A673 (cell line): ENCODE data around the gene SMARCC1. TPM values are rescaled to one million over a fixed set of nuclear protein-coding genes. Genes with fewer than 3 reads are reported as not detected.

ENCODE experiments used
- BruUV-seq: library from RNA; stranded (reverse); fragments of 400-500 nt; replicated peaks from 2 replicates; lab custom pipeline; 2021; lab: Mats Ljungman, UMichigan
- CTCF ChIA-PET: fragments of 300-600 bp; sonication (Branson Sonifier 250); formaldehyde crosslinking; loops from one replicate; lab custom pipeline; 2022; ENCODE audit warnings: antibody characterized with exemption; lab: Charles Lee
- POLR2A ChIA-PET: fragments of 300-600 bp; sonication (Branson Sonifier 250); formaldehyde crosslinking; loops from one replicate; lab custom pipeline; 2022; ENCODE audit warnings: antibody characterized with exemption; ENCODE audit not compliant: low non-redundant PET; lab: Charles Lee
- DNase-seq: peaks from one replicate; pipeline ENCODE4 v3.0.0-alpha.2; 2015; ENCODE audit warnings: low spot score
- H3K27ac ChIP-seq: fragments of 200-600 bp; sonication (generic); 2 replicates; pipeline ENCODE4 v1.5.1; 2016; ENCODE audit warnings: mixed run types, low read depth, mild to moderate bottlenecking, mixed read lengths, antibody characterized with exemption, low read length; ENCODE audit not compliant: poor library complexity, severe bottlenecking
- H3K27me3 ChIP-seq: fragments of 200-600 bp; sonication (generic); replicated peaks from 2 replicates; pipeline ENCODE4 v1.6.1; 2017; ENCODE audit warnings: mixed run types, low read depth, mild to moderate bottlenecking, mixed read lengths, antibody characterized with exemption, low read length; ENCODE audit not compliant: insufficient read depth, poor library complexity
- H3K36me3 ChIP-seq: fragments of 200-600 bp; sonication (generic); 2 replicates; pipeline ENCODE4 v1.6.1; 2016; ENCODE audit warnings: mixed run types, mild to moderate bottlenecking, mixed read lengths, antibody characterized with exemption, low read length; ENCODE audit not compliant: insufficient read depth, poor library complexity, severe bottlenecking
- H3K4me1 ChIP-seq: fragments of 200-600 bp; sonication (generic); 2 replicates; pipeline ENCODE4 v1.6.1; 2017; ENCODE audit warnings: mixed run types, mild to moderate bottlenecking, mixed read lengths, antibody characterized with exemption, low read length; ENCODE audit not compliant: insufficient read depth, poor library complexity, severe bottlenecking
- H3K4me3 ChIP-seq: fragments of 200-600 bp; sonication (generic); 2 replicates; pipeline ENCODE4 v1.5.1; 2016; ENCODE audit warnings: low read depth, mixed run types, mild to moderate bottlenecking, mixed read lengths, low read length; ENCODE audit not compliant: poor library complexity, severe bottlenecking
- H3K9me3 ChIP-seq: fragments of 200-600 bp; sonication (generic); 2 replicates; pipeline ENCODE4 v1.6.1; 2016; ENCODE audit warnings: mixed run types, low read depth, mild to moderate bottlenecking, mixed read lengths, antibody characterized with exemption, low read length; ENCODE audit not compliant: poor library complexity, severe bottlenecking
- EZH2 ChIP-seq: fragments of 200-600 bp; sonication (generic); IDR thresholded peaks from 2 replicates; pipeline ENCODE4 v1.6.1; 2017; ENCODE audit warnings: borderline replicate concordance, low read depth, mild to moderate bottlenecking, mixed read lengths, antibody characterized with exemption, low read length; ENCODE audit not compliant: poor library complexity, severe bottlenecking
- intact Hi-C: fragments of 100-400 bp; cut with micrococcal nuclease; formaldehyde crosslinking; loops from one replicate; pipeline ENCODE4 v1.10.0; 2022; ENCODE audit not compliant: unreplicated experiment
- total RNA-seq: library from RNA; stranded (reverse); gene quantifications from 2 replicates; pipeline ENCODE4 v1.2.3, GENCODE V29; 2021
- TF ChIP-seq, protein P1 (sequence below): fragments of 300-800, 200-600 bp; sonication (generic); conservative IDR thresholded peaks from 2 replicates; pipeline ENCODE4 v1.5.1; 2017; ENCODE audit warnings: low read depth, mild to moderate bottlenecking, antibody characterized with exemption, low read length, moderate library complexity, mixed read lengths

Gene SMARCC1
- total RNA-seq, 1 experiment from 2014 or later = 126 TPM

DNA sequence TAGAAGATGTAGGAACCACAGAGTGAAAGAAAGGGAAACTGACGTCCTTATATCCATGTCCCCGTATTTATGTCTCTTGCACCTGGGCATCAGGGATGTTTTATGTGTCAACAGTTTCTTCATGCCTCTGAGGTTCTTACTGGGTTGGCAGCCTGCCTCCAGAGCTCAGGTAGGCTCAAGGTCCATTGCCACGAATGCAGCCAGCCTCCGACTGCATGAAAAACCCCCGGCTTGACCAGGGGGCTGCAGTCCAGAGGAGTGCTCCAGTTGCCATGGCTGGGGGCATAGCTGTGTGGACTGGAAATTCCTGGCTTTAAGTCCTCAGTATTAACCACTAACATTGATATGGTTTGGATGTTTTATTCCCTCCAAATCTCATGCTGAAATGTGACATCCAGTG lies 200.3 kb downstream of the SMARCC1 start:
- Histone ChIP-seq H3K4me1 (peaks cover 3% of the 10 kb centered on the region), H3K9me3 (no peaks in the 10 kb centered on the region), H3K36me3 (peaks cover 19% of the 10 kb centered on the region), H3K27me3 (no peaks in the 10 kb centered on the region), H3K4me3 (no peak overlapping the region), H3K27ac (peak overlapping the region; percentile 30)
- BruUV-seq = no TSS peak
- ChIA-PET CTCF (no interaction called here), POLR2A (no interaction called here)
- intact Hi-C loops = no loop called here
- TF ChIP-seq, protein P1, sequence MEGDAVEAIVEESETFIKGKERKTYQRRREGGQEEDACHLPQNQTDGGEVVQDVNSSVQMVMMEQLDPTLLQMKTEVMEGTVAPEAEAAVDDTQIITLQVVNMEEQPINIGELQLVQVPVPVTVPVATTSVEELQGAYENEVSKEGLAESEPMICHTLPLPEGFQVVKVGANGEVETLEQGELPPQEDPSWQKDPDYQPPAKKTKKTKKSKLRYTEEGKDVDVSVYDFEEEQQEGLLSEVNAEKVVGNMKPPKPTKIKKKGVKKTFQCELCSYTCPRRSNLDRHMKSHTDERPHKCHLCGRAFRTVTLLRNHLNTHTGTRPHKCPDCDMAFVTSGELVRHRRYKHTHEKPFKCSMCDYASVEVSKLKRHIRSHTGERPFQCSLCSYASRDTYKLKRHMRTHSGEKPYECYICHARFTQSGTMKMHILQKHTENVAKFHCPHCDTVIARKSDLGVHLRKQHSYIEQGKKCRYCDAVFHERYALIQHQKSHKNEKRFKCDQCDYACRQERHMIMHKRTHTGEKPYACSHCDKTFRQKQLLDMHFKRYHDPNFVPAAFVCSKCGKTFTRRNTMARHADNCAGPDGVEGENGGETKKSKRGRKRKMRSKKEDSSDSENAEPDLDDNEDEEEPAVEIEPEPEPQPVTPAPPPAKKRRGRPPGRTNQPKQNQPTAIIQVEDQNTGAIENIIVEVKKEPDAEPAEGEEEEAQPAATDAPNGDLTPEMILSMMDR = no peak
- TF ChIP-seq EZH2 = no peak
- DNase-seq = no peak

- Histone ChIP-seq H3K9me3 (no peaks in the 10 kb centered on the region), H3K4me3 (no peak overlapping the region), H3K27ac (peak overlapping the region; percentile 30), H3K36me3 (peaks cover 10% of the 10 kb centered on the region), H3K27me3 (no peaks in the 10 kb centered on the region), H3K4me1 (peaks cover 6% of the 10 kb centered on the region)
- POLR2A ChIA-PET = no interaction called here
- BruUV-seq = no TSS peak
- DNase-seq = no peak
- TF ChIP-seq, protein P1 = no peak
- no peak for TF ChIP-seq EZH2
- CTCF ChIA-PET = no interaction called here
- intact Hi-C loops = no loop called here
These were observed 201.2 kb downstream of the SMARCC1 start for GRCh38 chr3:47580481-47580880.

- TSS peak; percentile 79 for BruUV-seq
- intact Hi-C loops = no loop called here
These were observed 201.8 kb downstream of the SMARCC1 start for GRCh38 chr3:47579875-47580274.

More at GRCh38 chr3:47579875-47580274, 201.8 kb downstream of the SMARCC1 start:
- TF ChIP-seq, protein P1 = no peak
- no peak for TF ChIP-seq EZH2
- peak overlapping the region; percentile 30 for H3K27ac ChIP-seq
- ChIA-PET CTCF (no interaction called here), POLR2A (no interaction called here)
- DNase-seq = no peak
- no peaks in the 10 kb centered on the region for H3K9me3 ChIP-seq
- no peaks in the 10 kb centered on the region for H3K27me3 ChIP-seq
- no peak overlapping the region for H3K4me3 ChIP-seq
- H3K36me3 ChIP-seq = peaks cover 4% of the 10 kb centered on the region
- H3K4me1 ChIP-seq = peaks cover 6% of the 10 kb centered on the region
